HG03097 (cell line): ENCODE results near the gene POFUT2.

Experiments
- ATAC-seq: cut with Tn5 transposase; IDR thresholded peaks from one replicate; pipeline ENCODE4 v1.9.1; 2021; ENCODE audit not compliant: unreplicated experiment, low FRiP score

Gene POFUT2

DNA sequence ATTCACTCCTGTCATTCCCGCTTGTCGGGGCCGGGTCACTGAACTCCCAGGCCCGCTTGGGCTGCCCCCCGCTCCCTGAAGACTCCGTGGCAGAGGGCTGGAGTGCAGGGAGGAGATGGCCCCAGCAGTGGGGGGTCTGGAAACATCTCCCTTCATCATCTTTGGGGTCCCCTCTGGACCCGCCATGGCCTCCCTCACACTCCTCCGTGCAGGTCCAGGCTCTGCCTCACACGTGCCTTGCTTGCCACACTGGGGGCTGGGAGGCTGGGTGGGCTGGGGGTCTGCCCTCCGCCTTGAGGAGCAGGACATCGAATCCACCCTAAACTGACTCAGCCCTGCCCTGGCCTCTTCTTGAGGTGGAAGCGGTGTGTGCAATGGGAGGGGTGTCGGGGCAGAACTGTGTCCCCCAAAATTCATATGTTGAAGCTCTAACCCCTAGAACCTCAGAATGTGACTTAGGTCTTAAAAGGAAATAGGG lies 35.2 kb downstream of the POFUT2 start:
- ATAC-seq = no peak

DNA sequence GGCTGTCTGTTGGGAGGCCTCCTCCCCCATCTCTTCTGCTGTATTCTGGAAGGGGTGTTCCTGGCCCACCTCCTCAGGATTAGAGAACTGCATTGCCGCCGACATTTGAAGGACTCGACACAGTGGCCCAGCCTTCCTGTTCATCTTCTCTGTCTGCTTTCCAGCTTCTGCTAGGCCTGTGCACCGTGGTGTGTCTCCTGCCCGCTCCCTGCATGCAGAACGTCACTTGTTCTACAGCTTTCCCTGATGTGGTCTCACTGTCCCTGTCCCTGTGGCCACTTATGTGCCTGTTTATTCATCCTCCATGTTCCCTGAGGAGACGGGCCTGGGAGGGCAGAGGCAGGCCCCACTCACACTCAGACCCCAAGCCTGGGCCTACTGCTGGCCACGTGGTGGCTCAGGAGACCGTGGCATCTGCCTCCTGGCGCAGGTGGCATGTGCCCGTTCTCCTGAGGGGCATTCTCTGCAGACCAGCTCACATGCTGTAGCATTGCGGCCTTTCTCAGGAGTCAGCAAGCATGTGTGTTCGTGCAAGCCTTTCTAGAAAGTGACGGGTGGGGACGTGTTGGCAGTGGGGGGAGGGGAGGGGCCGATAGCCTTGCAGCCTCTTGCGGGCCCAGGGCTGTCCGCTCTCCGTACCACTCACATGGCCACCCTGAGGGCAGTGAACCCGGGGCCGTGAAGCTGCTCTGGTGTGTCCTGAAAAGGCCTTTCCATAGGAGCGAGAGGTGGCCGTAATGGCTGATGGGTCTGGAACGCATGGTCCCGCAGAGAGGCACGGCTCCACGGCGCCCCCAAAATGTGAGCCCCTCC lies 35.9 kb downstream of the POFUT2 start:
- no peak for ATAC-seq

DNA sequence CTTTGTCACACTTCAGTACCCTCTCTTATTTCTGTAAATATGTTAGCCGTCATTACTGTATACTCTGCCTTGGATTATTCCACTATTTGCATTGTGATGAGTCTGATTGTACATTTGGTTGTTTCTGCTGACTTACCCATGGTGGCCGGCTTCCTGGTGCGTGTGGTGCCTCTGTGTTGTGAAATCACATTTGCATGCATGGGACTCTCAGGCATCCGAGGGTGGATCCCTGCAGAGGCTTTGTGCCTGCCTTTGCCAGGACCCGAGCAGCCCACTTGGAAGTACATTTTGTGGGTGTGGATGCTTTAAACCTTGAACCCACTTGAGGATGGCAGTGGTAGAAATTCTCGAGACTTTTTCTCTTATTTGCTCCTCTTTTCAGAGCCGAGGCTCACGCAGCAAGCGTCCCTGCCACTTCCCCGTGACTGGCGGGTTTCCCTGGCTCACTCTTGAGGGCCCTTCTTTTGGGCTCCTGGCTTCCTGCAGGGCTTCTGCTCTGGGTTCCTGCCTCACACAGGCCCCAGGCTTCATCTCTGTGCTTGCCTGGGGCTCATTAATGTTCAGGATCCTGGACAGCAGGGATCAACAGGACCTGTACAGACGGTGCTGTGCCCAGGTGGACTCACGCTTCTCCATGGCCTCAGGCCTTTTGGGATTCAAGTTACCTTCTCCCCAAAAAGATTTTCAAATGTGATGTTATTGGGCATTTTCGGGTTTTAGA lies 36.6 kb downstream of the POFUT2 start:
- no peak for ATAC-seq

DNA sequence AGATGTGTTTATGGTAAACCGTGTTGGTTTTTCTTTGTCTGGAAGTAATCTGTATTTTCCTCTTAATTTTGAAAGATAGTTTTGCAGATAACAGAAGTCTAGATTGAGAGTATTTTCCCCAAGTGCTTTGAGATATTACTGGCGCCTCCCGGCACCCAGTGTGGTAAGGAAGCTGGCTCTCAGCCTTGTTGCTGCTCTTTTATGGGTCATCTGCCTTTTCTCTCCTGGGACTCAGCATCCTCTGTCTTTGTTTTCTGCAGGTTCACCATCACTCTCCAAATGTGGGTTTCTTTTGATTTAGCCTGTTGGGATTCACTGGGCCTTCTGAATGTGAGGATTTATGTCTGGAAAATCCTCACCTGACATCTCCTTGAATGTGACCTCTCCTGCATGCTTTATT lies 37.4 kb downstream of the POFUT2 start:
- no peak for ATAC-seq

DNA sequence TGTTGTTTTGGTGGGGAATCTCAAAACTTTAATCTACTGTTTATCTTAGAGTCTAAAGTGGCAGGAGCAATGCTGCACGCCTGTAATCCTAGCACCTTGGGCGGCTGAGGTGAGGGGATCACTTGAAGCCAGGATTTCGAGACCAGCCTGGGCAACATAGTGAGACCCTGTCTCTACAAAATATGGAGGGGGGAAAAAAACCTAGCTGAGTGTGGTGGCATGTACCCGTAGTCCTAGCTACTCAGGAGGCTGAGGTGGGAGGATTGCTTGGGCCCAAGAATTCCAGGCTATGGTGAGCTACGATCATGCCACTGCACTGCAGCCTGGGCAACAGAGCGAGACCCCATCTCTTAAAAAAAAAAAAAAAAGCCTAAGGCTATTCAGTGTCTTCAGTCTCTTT lies 38.1 kb downstream of the POFUT2 start:
- ATAC-seq = no peak

DNA sequence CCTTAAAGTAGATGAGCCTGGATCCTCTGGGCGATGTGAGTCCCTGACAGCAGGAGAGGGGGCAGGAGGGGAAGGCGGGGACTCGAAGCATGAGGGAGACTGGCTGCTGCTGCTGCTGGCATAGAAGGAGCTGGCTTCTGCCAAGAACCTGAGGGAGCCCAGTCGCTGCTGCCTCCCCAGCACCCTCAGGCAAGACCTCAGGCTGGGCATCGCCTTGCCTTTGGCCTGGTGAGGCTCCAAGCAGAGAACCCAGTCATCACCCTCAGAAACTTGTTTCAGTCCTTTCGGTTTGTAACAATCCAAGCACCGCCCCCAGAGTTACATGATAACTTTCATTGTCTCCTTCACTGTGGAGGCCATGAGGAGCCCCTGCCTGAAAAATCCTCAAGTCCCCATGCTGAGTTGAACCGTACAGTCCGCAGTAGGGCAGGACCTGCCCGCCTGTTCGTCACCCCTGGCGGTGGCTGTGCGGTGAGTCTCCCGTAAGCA lies 38.8 kb downstream of the POFUT2 start:
- ATAC-seq = no peak

DNA sequence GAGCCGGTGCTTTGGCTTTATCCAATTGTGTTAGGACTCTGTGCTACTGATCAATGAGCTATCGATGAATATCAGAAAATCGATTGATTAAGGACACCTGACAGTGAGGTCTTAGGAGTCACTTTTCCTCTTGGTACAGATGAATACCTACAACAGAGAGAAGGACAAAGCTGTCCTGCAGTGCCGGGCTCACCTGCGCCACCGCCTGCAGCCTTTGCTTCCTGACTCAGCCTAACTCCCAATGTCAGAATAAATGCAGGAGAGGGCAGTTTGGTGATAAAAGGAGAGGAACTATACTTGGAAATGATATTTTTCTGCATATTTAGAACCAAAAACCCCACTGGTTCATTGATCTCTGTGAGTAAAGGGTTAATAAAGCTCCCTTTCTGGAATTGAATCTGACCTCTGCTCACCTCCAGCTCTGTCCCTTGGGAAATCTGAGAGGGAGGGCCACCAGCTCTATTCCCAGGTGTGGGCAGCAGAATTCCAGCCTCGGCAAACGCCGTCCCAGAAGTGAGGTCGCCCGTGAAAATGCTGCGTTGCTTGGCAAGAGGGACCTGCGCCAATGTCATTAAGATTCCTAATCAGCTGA lies 39.3 kb downstream of the POFUT2 start:
- no peak for ATAC-seq

DNA sequence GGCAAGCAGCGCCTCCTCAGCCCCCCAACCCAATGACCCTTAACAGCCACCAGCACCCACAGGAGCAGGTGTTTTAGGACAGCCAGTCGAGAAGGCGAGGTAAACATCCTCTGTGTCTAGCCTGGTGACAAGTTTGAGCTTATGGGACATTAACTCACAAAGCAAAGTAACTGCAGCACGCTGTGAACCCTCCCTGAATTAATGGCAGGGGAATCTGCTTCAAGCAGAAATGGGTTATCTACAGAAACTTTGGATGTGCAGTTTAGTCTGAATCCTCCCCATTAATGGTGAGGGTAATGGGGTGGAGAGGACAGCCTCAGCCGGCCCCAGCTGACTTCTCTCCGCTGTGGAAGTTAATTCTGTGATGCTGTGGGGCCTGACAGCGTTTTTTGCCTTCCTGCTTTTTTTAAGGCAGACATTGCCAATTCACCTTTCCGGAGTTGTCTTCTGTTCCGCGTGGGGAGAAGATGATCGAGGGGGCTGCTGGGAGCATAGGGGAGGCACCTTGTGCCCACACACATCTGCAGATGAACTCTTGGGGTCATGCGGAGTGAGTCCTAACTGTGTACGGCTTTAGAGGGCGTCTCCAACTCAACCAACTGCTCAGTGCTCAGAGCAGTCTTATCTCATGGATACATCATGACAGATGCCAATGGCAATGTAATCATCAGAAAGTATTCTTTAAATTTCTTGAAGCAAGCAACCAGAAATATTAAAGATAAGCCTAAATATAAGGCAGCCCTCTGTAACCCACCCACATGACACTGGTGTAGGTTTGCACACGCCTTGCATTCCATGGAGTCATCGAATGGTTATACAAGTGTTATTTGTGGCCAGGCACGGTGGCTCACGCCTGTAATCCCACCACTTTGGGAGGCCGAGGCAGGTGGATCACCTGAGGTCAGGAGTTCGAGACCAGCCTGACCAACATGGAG lies 41.0 kb downstream of the POFUT2 start:
- ATAC-seq = no peak

DNA sequence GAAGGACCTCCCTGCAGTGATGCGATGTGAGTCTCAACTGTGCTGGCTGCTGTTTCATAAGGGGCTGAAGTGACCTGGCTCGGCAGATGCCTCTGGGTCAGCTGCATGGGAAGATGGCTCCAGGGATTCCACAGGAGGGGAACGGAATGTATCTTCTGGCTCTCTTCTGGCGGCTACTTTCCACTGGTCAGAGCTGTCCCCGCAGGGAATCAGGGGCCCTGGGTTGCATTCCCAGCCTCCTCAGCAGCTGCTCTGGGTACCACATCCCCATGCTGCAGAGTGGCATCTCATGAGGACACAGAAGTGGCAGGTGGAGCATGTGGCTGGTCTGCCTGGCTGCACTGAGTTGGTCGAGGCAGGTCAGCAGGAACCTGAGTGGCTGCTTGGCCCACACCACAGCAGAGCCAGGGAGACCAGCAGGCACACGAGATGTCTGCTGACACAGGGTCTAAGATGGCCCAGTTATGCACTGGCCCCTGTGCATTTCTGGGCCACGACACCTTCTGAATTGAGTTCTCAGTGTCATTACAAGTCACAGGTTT lies 42.8 kb downstream of the POFUT2 start:
- ATAC-seq = no peak

DNA sequence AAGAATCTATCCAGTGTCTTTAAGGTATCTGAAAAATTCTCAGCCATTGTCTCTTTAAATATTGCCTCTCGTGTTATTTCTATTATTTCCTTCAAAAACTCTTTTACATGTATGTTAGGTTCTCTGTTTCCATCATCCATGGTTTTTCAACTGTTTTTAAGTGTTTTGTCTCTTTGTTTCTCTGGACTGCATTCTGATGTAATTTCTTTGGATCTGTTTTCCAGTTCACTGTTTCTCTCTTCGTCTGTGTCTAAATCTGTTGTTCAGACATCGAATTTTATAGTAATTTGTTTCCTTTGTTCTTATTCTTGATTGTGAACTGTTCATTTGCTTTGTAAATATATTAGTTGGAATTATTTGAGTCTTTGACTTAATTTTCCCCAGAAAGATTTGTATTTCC lies 44.1 kb downstream of the POFUT2 start:
- no peak for ATAC-seq

DNA sequence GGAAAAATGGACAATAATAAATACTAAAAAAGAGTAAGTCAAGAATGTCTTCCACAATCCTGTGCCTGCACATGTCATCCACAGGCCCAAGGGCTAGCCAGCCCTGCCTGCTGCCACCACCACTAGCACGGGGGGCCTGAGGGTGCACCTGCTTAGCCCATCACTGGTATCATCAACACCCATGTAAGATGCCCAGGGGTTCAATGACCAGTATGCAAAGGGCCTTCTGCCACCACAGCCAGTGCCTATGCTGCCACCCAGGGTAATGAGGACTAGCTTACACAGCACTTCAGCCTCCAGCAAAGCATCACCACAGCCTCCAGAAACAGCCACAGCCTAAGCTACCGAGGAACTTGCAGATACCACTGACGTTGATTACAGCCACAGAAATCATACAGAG lies 46.3 kb downstream of the POFUT2 start:
- ATAC-seq = no peak

DNA sequence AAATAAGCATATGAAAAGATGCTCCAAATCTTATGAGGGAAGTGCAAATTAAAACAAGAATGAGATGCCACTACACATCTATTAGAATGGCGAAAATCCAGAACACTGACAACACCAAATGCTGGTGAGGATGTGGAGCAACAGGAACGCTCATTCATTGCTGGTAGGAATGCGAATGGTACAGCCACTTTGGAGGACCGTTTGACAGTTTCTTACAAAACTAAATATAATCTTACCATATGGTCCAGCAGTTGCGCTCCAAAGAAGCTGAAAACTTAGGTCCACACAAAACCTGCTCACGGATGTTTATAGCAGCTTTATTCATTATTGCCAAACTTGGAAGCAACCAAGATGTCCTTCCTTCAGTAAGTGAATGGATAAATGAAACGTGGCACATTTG lies 50.3 kb downstream of the POFUT2 start:
- no peak for ATAC-seq

DNA sequence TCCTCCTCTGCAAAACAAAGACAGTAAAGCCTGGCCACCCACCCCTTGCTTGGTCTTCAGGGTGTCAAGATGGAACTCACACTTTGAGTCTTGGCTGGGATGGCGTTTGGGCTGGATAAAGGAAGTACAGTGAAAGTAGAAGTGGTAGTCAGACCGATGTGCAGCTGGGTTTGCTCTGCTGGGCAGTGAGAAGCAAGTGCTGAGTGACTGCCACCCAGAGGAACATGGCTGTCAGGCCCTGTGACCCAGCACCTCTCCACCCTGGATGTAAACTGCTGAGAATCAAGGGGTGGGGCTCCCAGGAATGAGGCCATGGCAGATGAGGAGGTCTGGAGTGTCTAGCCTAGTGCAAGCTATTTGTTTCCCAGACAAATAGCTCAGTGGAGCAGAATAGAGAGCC lies 51.2 kb downstream of the POFUT2 start:
- ATAC-seq = no peak

DNA sequence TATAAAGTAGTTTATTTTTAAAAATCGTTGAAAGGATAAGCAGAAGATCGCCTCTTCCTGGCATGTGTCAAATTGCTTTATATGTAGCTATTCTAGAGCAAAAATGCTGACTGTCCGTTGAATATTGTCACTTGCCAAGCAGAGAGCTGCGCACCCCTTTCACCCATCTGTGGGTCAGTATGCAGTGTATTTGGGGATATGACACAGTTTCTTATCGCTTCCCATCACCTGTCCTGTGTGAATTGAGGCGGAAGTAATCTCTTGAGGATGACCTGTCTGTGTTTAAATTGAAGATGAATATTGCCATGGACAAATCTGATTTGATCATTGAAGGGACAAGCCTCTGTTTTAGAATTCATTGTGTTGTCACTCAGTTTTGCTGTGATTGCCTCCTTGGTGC lies 52.2 kb downstream of the POFUT2 start:
- no peak for ATAC-seq

DNA sequence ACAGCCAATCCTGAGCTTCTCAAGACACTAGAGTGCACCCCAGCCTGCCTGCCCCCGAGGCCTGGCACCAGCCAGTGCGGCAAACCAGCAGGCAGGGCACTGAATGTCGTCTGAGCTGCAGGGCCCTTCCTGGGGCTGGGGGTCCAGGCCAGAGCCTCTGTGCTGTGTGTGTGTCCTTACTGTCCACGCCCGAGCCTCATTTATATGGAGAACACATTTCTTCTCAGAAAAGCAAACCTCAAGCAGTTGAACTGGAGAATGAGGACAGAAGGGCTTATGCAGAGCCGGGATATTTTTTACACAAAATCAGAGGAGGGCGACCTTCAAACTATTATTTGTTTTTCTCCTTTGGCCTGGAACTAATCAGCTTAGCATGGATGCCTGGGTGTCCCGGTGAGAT lies 52.7 kb downstream of the POFUT2 start:
- ATAC-seq = no peak

DNA sequence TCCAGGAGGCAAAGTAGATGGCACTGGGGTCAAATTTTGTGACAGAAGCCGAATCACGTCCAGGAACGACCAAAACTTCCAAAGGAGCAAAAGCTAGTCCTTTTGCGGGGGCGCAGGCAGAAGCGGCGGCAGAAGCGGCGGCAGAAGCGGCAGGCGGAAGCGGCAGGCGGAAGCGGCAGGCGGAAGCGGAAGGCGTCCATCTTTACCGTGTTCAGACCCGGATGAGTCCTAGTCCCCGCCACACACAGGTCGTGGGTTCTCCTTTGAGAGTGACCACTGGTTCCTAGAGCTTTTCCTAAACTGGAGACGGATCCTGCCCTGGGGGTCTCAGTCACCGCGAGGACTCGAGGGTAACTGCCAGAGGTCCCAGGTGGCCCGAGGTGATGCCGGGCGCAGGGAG lies 53.6 kb downstream of the POFUT2 start:
- no peak for ATAC-seq

DNA sequence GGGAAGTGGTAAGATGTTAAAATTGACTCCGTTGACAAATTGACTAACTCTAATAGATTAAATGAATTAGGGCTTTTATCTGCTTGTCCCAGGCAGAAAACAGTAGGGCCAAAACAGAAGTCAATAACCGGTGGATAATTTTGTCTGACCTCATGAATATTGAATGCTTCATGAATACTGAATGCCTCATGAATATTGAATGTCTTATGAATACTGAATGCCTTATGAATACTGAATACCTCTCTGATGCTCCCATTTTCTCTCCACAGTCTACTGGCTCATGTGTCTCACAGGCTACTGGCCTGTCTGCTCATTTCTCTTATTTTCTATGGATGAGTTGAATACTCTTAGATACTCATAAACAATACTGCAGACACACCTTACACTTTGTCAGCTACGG lies 56.0 kb downstream of the POFUT2 start:
- ATAC-seq = no peak

DNA sequence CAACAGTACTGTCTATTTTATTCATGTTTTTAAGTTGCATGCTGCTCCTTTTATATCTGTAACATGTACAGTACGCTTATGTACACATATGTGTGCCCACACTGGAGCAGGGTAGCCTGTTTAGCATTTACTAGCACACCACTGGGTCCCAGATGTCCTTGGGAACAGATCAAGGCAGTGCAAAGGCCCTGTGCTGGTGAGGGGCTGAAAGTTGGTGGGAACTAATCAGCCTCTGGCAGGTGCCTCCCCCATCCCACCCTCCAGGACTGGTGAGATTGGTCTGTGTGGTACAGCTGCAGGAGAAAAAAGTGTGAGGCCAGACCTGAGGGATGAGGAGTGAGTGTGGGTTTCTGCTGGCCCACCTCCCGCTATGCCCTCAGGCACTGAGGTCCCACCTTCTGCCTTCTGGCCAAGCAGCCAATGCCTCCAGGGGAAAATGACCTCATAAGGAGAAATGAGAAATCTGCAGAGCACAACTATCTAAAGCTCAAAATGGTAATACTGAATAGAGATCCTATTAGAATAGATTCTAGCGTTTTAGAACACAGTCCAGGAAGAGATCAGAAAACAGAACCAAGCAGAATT lies 58.9 kb downstream of the POFUT2 start:
- ATAC-seq = no peak

DNA sequence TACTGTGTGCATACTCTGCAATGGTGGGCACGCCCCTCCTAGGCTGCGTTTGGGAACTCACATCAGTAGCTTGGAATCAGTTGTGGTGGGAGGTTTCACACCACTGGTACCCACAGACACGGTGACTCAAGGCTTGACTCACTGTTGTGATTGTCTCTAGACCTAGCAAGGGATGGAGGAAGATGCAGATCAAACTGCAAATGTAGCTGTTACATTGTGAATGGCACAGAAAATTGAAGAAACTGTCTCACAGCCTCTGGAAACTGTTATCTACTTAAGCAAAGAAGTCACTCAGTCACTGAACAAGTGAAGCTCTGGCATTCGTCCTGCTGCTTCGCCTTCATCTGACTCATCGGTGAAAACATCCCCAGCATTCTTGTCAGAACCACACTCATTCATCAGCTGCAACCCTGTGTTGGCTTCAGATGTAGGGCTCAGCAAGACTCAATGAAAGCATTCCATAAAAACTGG lies 59.5 kb downstream of the POFUT2 start:
- no peak for ATAC-seq

DNA sequence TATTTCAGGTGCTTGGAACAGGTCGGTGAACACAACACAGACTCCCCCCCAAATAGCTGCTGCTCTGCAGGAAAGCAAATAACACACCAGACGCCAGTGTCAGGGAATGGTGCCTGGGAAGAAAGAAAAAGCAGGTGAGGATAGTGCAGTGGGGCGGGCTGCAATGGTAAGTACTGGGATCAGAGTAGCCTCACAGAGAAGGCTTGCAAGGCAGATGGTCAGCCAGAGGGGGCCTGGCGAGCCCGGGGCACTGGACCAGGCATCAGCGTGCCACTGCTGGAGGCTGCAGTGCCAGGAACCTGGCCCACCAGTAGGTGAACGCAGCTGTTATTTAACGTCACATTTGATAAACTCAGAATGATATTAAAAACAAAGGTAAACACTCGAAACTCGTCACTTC lies 60.0 kb downstream of the POFUT2 start:
- no peak for ATAC-seq
